GM12873 (cell line): ENCODE results near the gene HES5.

Experiments
- CTCF ChIP-seq: IDR thresholded peaks from 2 replicates; pipeline ENCODE4 v1.5.1; 2012; ENCODE audit warnings: low read depth, mild to moderate bottlenecking, moderate library complexity, low read length, control low read depth; ENCODE audit not compliant: insufficient read depth; ENCODE audit errors: missing control alignments

Gene HES5

GRCh38 chr1:2493691-2494322 lies 36.3 kb downstream of the HES5 start:
- TF ChIP-seq CTCF: no peak

GRCh38 chr1:2493218-2493617 lies 36.8 kb downstream of the HES5 start:
- TF ChIP-seq CTCF: no peak

GRCh38 chr1:2492091-2492490 lies 38.0 kb downstream of the HES5 start:
- TF ChIP-seq CTCF: no peak

- TF ChIP-seq CTCF: no peak
Measured at GRCh38 chr1:2489615-2490014, 40.4 kb downstream of the HES5 start.

- no peak for TF ChIP-seq CTCF
Measured at GRCh38 chr1:2488688-2489087, 41.4 kb downstream of the HES5 start.

- TF ChIP-seq CTCF: no peak
Measured at GRCh38 chr1:2486558-2486957, 43.5 kb downstream of the HES5 start.

- no peak for TF ChIP-seq CTCF
Measured at GRCh38 chr1:2486041-2486440, 44.0 kb downstream of the HES5 start.
